ENCODE data around the gene MYOCD.

The MYOCD gene

GRCh38 chr17:12790249-12791106, 124.8 kb downstream of the MYOCD start:
- no peak for TF ChIP-seq CTCF (IDR thresholded peaks at IDR 0.05)
- Histone ChIP-seq H3K27ac (no peak overlapping the region), H3K4me3 (peak overlapping the region; percentile 96)
- no peak for DNase-seq (ENCODE audit: low spot score)

- TF ChIP-seq CTCF (IDR thresholded peaks at IDR 0.05): no peak
- Histone ChIP-seq H3K27ac (no peak overlapping the region), H3K4me3 (no peak overlapping the region)
- no peak for DNase-seq (ENCODE audit: low spot score)
These were observed 129.3 kb downstream of the MYOCD start for GRCh38 chr17:12794919-12795532.

GRCh38 chr17:12800855-12801365, 135.2 kb downstream of the MYOCD start:
- no peak overlapping the region for H3K27ac ChIP-seq
- H3K4me3 ChIP-seq: no peak overlapping the region
- DNase-seq (ENCODE audit: low spot score): no peak
- TF ChIP-seq CTCF (IDR thresholded peaks at IDR 0.05): no peak

GRCh38 chr17:12806630-12807029, 140.9 kb downstream of the MYOCD start:
- DNase-seq (ENCODE audit: low spot score): no peak
- TF ChIP-seq CTCF (IDR thresholded peaks at IDR 0.05): no peak
- Histone ChIP-seq H3K4me3 (no peak overlapping the region), H3K27ac (no peak overlapping the region)

- DNase-seq (ENCODE audit: low spot score): no peak
- Histone ChIP-seq H3K4me3 (no peak overlapping the region), H3K27ac (no peak overlapping the region)
- no peak for TF ChIP-seq CTCF (IDR thresholded peaks at IDR 0.05)
These were observed 143.0 kb downstream of the MYOCD start for GRCh38 chr17:12808723-12809122.

- no peak for TF ChIP-seq CTCF (IDR thresholded peaks at IDR 0.05)
- DNase-seq (ENCODE audit: low spot score): no peak
- H3K27ac ChIP-seq: no peak overlapping the region
- H3K4me3 ChIP-seq: no peak overlapping the region
These were observed 147.2 kb downstream of the MYOCD start for GRCh38 chr17:12812877-12813276.
